ENCODE measurements around the gene ADARB1.
"Not testable (repeated sequence)": the region's sequence is repeated elsewhere in the genome, so short reads cannot be mapped to it uniquely, and the experiment has no call there.

ADARB1 gene

GRCh38 chr21:45074048-45074817 is at the start of gene ADARB1:
TSS of gene ADARB1 (plus strand) at chr21:45074580. CDS start at chr21:45171657, 97,077 bp downstream.
- DNase-seq (ENCODE audit: low read depth in 2 of 2, low spot score in 1 of 2): peak in 1 of 2 donors; percentile 27

- no peak for DNase-seq (ENCODE audit: low read depth in 2 of 2, low spot score in 1 of 2)
Measured at GRCh38 chr21:45026066-45026745, 48.2 kb upstream of the ADARB1 start.

GRCh38 chr21:45026826-45027225 is 47.6 kb upstream of the ADARB1 start:
- no peak for DNase-seq (ENCODE audit: low read depth in 2 of 2, low spot score in 1 of 2)

GRCh38 chr21:45027241-45028196 is 46.9 kb upstream of the ADARB1 start:
- DNase-seq (ENCODE audit: low read depth in 2 of 2, low spot score in 1 of 2): no peak

DNA sequence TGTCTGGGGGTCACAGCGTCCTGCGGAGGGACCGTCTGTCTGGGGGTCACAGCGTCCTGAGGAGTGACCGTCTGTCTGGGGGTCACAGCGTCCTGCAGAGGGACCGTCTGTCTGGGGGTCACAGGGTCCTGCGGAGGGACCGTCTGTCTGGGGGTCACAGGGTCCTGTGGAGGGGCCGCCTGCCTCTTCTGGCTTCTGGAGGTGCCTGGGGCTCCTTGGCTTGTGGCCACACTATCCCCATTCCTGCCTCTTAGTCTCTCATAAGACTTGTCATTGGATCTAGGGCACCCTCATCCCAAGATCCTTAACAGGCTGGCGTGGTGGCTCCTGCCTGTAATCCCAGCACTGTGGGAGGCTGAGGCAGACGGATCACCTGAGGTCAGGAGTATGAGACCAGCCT is 45.7 kb upstream of the ADARB1 start:
- DNase-seq (ENCODE audit: low read depth in 2 of 2, low spot score in 1 of 2): not testable (repeated sequence)

- no peak for DNase-seq (ENCODE audit: low read depth in 2 of 2, low spot score in 1 of 2)
Measured at GRCh38 chr21:45029298-45029947, 45.0 kb upstream of the ADARB1 start.

DNA sequence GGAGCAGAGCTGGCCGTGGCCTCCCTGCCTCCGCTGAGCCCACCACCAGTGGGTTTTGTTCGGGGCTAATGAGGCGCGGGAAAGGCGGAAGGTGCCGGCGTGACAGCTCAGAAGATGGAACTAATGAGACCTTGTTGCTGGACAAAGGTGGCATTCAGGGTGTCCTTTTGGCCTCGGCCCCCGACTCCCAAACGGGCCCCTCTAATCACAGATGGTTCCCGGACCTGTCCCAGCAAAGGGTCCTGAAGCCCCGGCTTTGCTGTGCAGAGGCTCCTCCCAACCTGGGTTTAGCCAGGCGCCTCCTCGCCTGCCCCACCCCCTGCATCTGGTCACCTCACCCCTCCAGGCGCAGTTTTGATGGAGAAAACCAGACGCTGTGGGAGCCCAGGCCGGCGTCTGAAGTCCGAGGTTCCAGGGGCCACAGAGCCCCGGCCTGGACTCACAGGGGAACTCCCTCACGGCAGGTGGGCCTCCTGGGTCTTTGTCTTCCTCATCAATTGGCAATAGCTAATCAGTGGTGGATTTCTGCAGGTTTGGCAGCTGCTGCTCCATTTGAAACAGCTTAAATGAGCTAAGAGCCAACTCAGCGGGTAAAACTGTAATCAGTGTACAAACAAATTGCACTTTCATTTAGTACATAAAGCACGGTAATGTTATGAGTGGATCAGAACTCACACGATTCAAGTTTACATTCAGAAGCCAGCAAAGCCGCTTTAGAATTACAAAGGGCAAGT is 44.3 kb upstream of the ADARB1 start:
- DNase-seq (ENCODE audit: low read depth in 2 of 2, low spot score in 1 of 2): no peak

- DNase-seq (ENCODE audit: low read depth in 2 of 2, low spot score in 1 of 2): no peak
Measured at GRCh38 chr21:45030682-45031570, 43.5 kb upstream of the ADARB1 start.

GRCh38 chr21:45031571-45032191 is 42.7 kb upstream of the ADARB1 start:
- DNase-seq (ENCODE audit: low read depth in 2 of 2, low spot score in 1 of 2): no peak

- no peak for DNase-seq (ENCODE audit: low read depth in 2 of 2, low spot score in 1 of 2)
Measured at GRCh38 chr21:45032332-45032731, 42.0 kb upstream of the ADARB1 start.

DNA sequence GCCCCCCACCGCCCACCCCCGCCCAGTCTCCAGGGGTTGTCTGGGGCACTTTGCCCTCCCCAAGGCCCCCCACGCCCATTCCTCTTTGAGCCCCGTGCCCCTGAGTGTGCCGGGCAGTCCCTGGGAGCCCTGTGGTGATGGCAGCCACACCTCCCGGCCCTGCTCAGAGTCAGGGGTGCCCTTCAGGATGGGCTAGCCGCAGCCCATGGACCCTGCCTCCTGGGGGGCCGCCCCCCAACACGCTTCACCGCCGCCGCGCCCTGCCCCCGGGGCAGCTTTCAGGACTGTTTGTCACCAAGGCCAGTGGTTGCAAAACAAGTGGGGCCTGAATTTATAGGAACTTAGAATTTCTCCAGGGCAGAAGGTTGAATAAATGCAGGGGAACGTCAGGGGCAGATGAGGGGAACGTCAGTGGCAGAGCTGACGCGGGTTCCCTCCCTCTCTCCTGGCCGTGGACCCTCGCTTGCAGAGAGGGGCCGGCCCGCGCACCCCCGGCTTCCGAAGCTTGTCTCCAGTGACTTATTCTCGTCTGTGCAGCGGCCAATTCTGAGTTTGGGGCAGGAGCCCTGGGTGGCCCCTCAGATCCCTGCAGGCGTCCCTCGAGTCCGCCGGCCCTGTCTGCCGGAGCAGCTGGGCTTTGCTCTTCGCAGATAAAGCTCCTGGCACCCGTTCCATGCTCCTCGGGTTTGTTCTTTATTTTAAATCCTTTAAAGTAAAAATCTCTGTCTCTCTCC is 41.2 kb upstream of the ADARB1 start:
- DNase-seq (ENCODE audit: low read depth in 2 of 2, low spot score in 1 of 2): no peak

- DNase-seq (ENCODE audit: low read depth in 2 of 2, low spot score in 1 of 2): no peak
Measured at GRCh38 chr21:45033791-45034555, 40.4 kb upstream of the ADARB1 start.

GRCh38 chr21:45034556-45035476 is 39.6 kb upstream of the ADARB1 start:
- no peak for DNase-seq (ENCODE audit: low read depth in 2 of 2, low spot score in 1 of 2)

DNA sequence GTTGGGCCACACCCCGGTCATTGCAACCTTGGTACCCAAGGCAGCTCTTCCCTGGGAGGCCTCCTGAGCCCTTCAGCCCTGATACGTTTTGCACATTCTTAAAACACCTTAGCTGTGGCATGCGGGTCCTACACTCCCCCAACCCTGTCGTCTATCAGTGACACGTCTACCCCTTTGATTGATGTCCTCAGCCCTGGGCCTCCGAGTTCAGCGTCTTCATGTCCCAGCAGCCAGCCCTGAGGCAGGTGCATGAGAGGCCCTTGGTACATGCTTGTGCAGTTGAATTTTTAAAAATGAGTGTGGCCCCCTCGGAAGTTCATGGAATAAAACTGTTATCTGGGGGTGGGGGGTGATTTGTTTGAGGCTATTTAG is 38.9 kb upstream of the ADARB1 start:
- DNase-seq (ENCODE audit: low read depth in 2 of 2, low spot score in 1 of 2): no peak

- no peak for DNase-seq (ENCODE audit: low read depth in 2 of 2, low spot score in 1 of 2)
Measured at GRCh38 chr21:45036630-45037029, 37.8 kb upstream of the ADARB1 start.

GRCh38 chr21:45037986-45038385 is 36.4 kb upstream of the ADARB1 start:
- no peak for DNase-seq (ENCODE audit: low read depth in 2 of 2, low spot score in 1 of 2)

Data from stimulated activated CD8-positive, alpha-beta memory T cell treated with anti-CD3 and anti-CD28 coated beads, Interleukin-4, amount 100 ng/mL, for 4 hours (primary cell).